Measurements from ENCODE around the gene SHLD1. TPM values are rescaled to one million over a fixed set of nuclear protein-coding genes. Genes with fewer than 3 reads are reported as not detected.

The SHLD1 gene
- total RNA-seq, 3 donors from 2014 or later (not counting 1 experiment from before 2014, with no cell fraction given), result 6.6 to 12.2 (median 8.3) TPM

GRCh38 chr20:5781798-5782750 lies 31.9 kb downstream of the SHLD1 start:
- WGBS (ENCODE audit: insufficient coverage), result 92% methylated on average over 11 of the region's 11 CpGs
- H3K4me3 Mint-ChIP-seq, result no peak overlapping the region
- peaks cover 7% of the 10 kb centered on the region for H3K36me3 Mint-ChIP-seq

GRCh38 chr20:5784735-5785134 lies 34.5 kb downstream of the SHLD1 start:
- no peak for TF ChIP-seq CTCF (IDR thresholded peaks at IDR 0.05)
- DNase-seq, result no peak
- H3K4me1 ChIP-seq (ENCODE audit: control insufficient read depth, insufficient read depth, low read length), result no peaks in the 10 kb centered on the region
- Mint-ChIP-seq H3K9me3 (no peaks in the 10 kb centered on the region), H3K4me3 (no peak overlapping the region), H3K36me3 (peaks cover 7% of the 10 kb centered on the region), H3K27me3 (ENCODE audit: low read depth in 2 of 2) (no peaks in the 10 kb centered on the region), H3K4me1 (no peaks in the 10 kb centered on the region), H3K27ac (no peak overlapping the region)
- peaks cover 11% of the 10 kb centered on the region for H3K36me3 ChIP-seq (ENCODE audit: control insufficient read depth, insufficient read depth, low read length)
- H3K27ac ChIP-seq (ENCODE audit: low read length), result no peak overlapping the region
- 94% methylated on average over 7 of the region's 8 CpGs for WGBS (ENCODE audit: insufficient coverage)
- ATAC-seq, result no peak
- H3K4me3 ChIP-seq (ENCODE audit: low read length), result no peak overlapping the region
- H3K9me3 ChIP-seq (ENCODE audit: control insufficient read depth, insufficient read depth, low read length), result no peaks in the 10 kb centered on the region
- H3K27me3 ChIP-seq (ENCODE audit: control insufficient read depth, insufficient read depth, low read length), result no peaks in the 10 kb centered on the region
- intact Hi-C loops (cut with micrococcal nuclease), result loop anchor here (5.0 kb wide), 1 partner anchor 293 kb away; no protein-coding TSS in a partner anchor

More at GRCh38 chr20:5781798-5782750, 31.9 kb downstream of the SHLD1 start:
- TF ChIP-seq CTCF (IDR thresholded peaks at IDR 0.05), result no peak
- H3K4me1 ChIP-seq (ENCODE audit: control insufficient read depth, insufficient read depth, low read length), result no peaks in the 10 kb centered on the region
- no peaks in the 10 kb centered on the region for H3K9me3 ChIP-seq (ENCODE audit: control insufficient read depth, insufficient read depth, low read length)
- H3K9me3 Mint-ChIP-seq, result no peaks in the 10 kb centered on the region
- H3K27ac ChIP-seq (ENCODE audit: low read length), result no peak overlapping the region
- H3K4me1 Mint-ChIP-seq, result peaks cover 0 to 5% of the 10 kb centered on the region in 2 donors
- H3K27ac Mint-ChIP-seq, result no peak overlapping the region
- intact Hi-C loops (cut with micrococcal nuclease), result no loop called here
- no peaks in the 10 kb centered on the region for H3K27me3 ChIP-seq (ENCODE audit: control insufficient read depth, insufficient read depth, low read length)
- no peak for ATAC-seq
- no peak for DNase-seq
- H3K4me3 ChIP-seq (ENCODE audit: low read length), result no peak overlapping the region
- no peaks in the 10 kb centered on the region for H3K27me3 Mint-ChIP-seq (ENCODE audit: low read depth in 2 of 2)
- peaks cover 21% of the 10 kb centered on the region for H3K36me3 ChIP-seq (ENCODE audit: control insufficient read depth, insufficient read depth, low read length)

GRCh38 chr20:5785146-5785545 lies 34.9 kb downstream of the SHLD1 start:
- ATAC-seq (no peak), DNase-seq (no peak)
- H3K4me3 ChIP-seq (ENCODE audit: low read length), result no peak overlapping the region
- H3K27ac Mint-ChIP-seq, result no peak overlapping the region
- peaks cover 13% of the 10 kb centered on the region for H3K36me3 ChIP-seq (ENCODE audit: control insufficient read depth, insufficient read depth, low read length)
- no peaks in the 10 kb centered on the region for H3K4me1 ChIP-seq (ENCODE audit: control insufficient read depth, insufficient read depth, low read length)
- H3K27me3 ChIP-seq (ENCODE audit: control insufficient read depth, insufficient read depth, low read length), result no peaks in the 10 kb centered on the region
- H3K36me3 Mint-ChIP-seq, result peaks cover 7% of the 10 kb centered on the region
- H3K27ac ChIP-seq (ENCODE audit: low read length), result no peak overlapping the region
- H3K9me3 Mint-ChIP-seq, result no peaks in the 10 kb centered on the region
- WGBS (ENCODE audit: insufficient coverage), result 95% methylated on average over 4 of the region's 5 CpGs
- no peak overlapping the region for H3K4me3 Mint-ChIP-seq
- H3K27me3 Mint-ChIP-seq (ENCODE audit: low read depth in 2 of 2), result no peaks in the 10 kb centered on the region
- no peak for TF ChIP-seq CTCF (IDR thresholded peaks at IDR 0.05)
- H3K4me1 Mint-ChIP-seq, result no peaks in the 10 kb centered on the region
- intact Hi-C loops (cut with micrococcal nuclease), result loop anchor here (5.0 kb wide), 1 partner anchor 292 kb away; no protein-coding TSS in a partner anchor
- H3K9me3 ChIP-seq (ENCODE audit: control insufficient read depth, insufficient read depth, low read length), result no peaks in the 10 kb centered on the region

Measured in natural killer cell (primary cell).